ENCODE results near the gene NTM. TPM values are rescaled to one million over a fixed set of nuclear protein-coding genes. Genes with fewer than 3 reads are reported as not detected.

Gene NTM
- polyA plus RNA-seq, 1 donor from 2014 or later: 39.4 TPM

GRCh38 chr11:132047167-132047566, 676.8 kb downstream of the NTM start:
- Histone ChIP-seq H3K79me2 (replicated peaks; ENCODE audit: insufficient read depth, low read length) (no peaks in the 10 kb centered on the region), H2AFZ (ENCODE audit: low read depth, low read length) (no peak overlapping the region), H3K36me3 (ENCODE audit: insufficient read depth, low read length) (no peaks in the 10 kb centered on the region), H3F3A (ENCODE audit: insufficient read depth, low read length, poor library complexity, severe bottlenecking) (no peaks in the 10 kb centered on the region), H3K4me2 (ENCODE audit: low read length) (no peak overlapping the region), H3K4me3 (ENCODE audit: low read length) (no peak overlapping the region), H3K27ac (ENCODE audit: low read length) (no peak overlapping the region), H3K27me3 (ENCODE audit: insufficient read depth, low read depth, low read length) (no peaks in the 10 kb centered on the region), H3K9me3 (ENCODE audit: low read length) (no peaks in the 10 kb centered on the region), H4K20me1 (ENCODE audit: insufficient read depth) (no peaks in the 10 kb centered on the region), H3K9ac (ENCODE audit: low read length) (no peak overlapping the region), H3K9me2 (ENCODE audit: insufficient read depth, low read length) (no peaks in the 10 kb centered on the region)
- TF ChIP-seq REST (IDR thresholded peaks at IDR 0.05; ENCODE audit: borderline replicate concordance): no peak
- TF ChIP-seq MXI1 (conservative IDR thresholded peaks at IDR 0.05; ENCODE audit: poor library complexity, severe bottlenecking): no peak

- no peaks in the 10 kb centered on the region for H3K9me3 ChIP-seq (ENCODE audit: low read length)
- H3K4me3 ChIP-seq (ENCODE audit: low read length): no peak overlapping the region
- no peaks in the 10 kb centered on the region for H3K27me3 ChIP-seq (ENCODE audit: insufficient read depth, low read depth, low read length)
- no peak overlapping the region for H2AFZ ChIP-seq (ENCODE audit: low read depth, low read length)
- H3K27ac ChIP-seq (ENCODE audit: low read length): no peak overlapping the region
- TF ChIP-seq POLR2AphosphoS5 (IDR thresholded peaks at IDR 0.05): no peak
- TF ChIP-seq TAF1 (IDR thresholded peaks at IDR 0.05; ENCODE audit: low read depth): no peak
- TF ChIP-seq REST (IDR thresholded peaks at IDR 0.05; ENCODE audit: borderline replicate concordance): no peak
- no peaks in the 10 kb centered on the region for H3K79me2 ChIP-seq (replicated peaks; ENCODE audit: insufficient read depth, low read length)
- no peaks in the 10 kb centered on the region for H3K36me3 ChIP-seq (ENCODE audit: insufficient read depth, low read length)
- no peaks in the 10 kb centered on the region for H3K9me2 ChIP-seq (ENCODE audit: insufficient read depth, low read length)
- H3F3A ChIP-seq (ENCODE audit: insufficient read depth, low read length, poor library complexity, severe bottlenecking): no peaks in the 10 kb centered on the region
- H3K9ac ChIP-seq (ENCODE audit: low read length): no peak overlapping the region
- H4K20me1 ChIP-seq (ENCODE audit: insufficient read depth): no peaks in the 10 kb centered on the region
- no peak overlapping the region for H3K4me2 ChIP-seq (ENCODE audit: low read length)
These were observed 677.6 kb downstream of the NTM start for GRCh38 chr11:132048040-132048439.

GRCh38 chr11:132049205-132049604, 678.8 kb downstream of the NTM start:
- no peak for TF ChIP-seq RAD21 (conservative IDR thresholded peaks at IDR 0.05)
- no peak for TF ChIP-seq POLR2AphosphoS5 (IDR thresholded peaks at IDR 0.05)
- no peak for TF ChIP-seq MXI1 (conservative IDR thresholded peaks at IDR 0.05; ENCODE audit: poor library complexity, severe bottlenecking)
- TF ChIP-seq SMC3 (conservative IDR thresholded peaks at IDR 0.05; ENCODE audit: poor library complexity): no peak
- TF ChIP-seq CTCF (IDR thresholded peaks at IDR 0.05; ENCODE audit: poor library complexity, severe bottlenecking): no peak
- H4K20me1 ChIP-seq (ENCODE audit: insufficient read depth): no peaks in the 10 kb centered on the region
- H3K9ac ChIP-seq (ENCODE audit: low read length): no peak overlapping the region
- H2AFZ ChIP-seq (ENCODE audit: low read depth, low read length): no peak overlapping the region
- no peak overlapping the region for H3K4me2 ChIP-seq (ENCODE audit: low read length)
- no peaks in the 10 kb centered on the region for H3K27me3 ChIP-seq (ENCODE audit: insufficient read depth, low read depth, low read length)
- no peaks in the 10 kb centered on the region for H3K36me3 ChIP-seq (ENCODE audit: insufficient read depth, low read length)
- H3K4me3 ChIP-seq (ENCODE audit: low read length): no peak overlapping the region
- H3K9me3 ChIP-seq (ENCODE audit: low read length): no peaks in the 10 kb centered on the region
- H3K27ac ChIP-seq (ENCODE audit: low read length): no peak overlapping the region
- H3K9me2 ChIP-seq (ENCODE audit: insufficient read depth, low read length): no peaks in the 10 kb centered on the region
- H3F3A ChIP-seq (ENCODE audit: insufficient read depth, low read length, poor library complexity, severe bottlenecking): no peaks in the 10 kb centered on the region
- H3K79me2 ChIP-seq (replicated peaks; ENCODE audit: insufficient read depth, low read length): no peaks in the 10 kb centered on the region

Measured in neural cell (in vitro differentiated cells).